HepG2 (cell line): ENCODE data around the gene IDNK. TPM values are rescaled to one million over a fixed set of nuclear protein-coding genes. Genes with fewer than 3 reads are reported as not detected.

ENCODE experiments used
- ATAC-seq: fragments of 200-7000 bp; cut with Tn5 transposase; 3 replicates; pipeline ENCODE4 v1.9.1; 2020; ENCODE audit warnings: mild to moderate bottlenecking, moderate library complexity
- BruUV-seq: library from RNA; stranded (reverse); fragments of 400-500 nt; replicated peaks from 2 replicates; lab custom pipeline; 2021; lab: Mats Ljungman, UMichigan
- CTCF ChIA-PET: fragments of 300-600 bp; formaldehyde crosslinking; extraction: SDS; loops from one replicate; lab custom pipeline; 2021; ENCODE audit warnings: low total read pairs, inconsistent platforms, low intra/inter-chr PET ratio; lab: Yijun Ruan, JAX
- POLR2A ChIA-PET: fragments of 350-600 bp; sonication (Branson Sonifier 250); formaldehyde crosslinking; loops from one replicate; lab custom pipeline; 2020; ENCODE audit warnings: antibody characterized with exemption, inconsistent platforms; lab: Yijun Ruan, JAX
- DNase-seq: peaks from one replicate; pipeline ENCODE4 v3.0.0-alpha.2; 2015; ENCODE audit warnings: low spot score
- FAIRE-seq: peaks from 3 replicates; lab custom pipeline; 2011; peaks lifted over from hg19 to GRCh38; lab: Jason Lieb, UNC
- H2AFZ ChIP-seq: one replicate; pipeline ENCODE4 v1.6.1; 2011; ENCODE audit warnings: low read length, inconsistent platforms
- H3K27ac ChIP-seq: fragments of 300-600 bp; 3 replicates; pipeline ENCODE4 v1.8.0; 2011; ENCODE audit warnings: mixed run types, mild to moderate bottlenecking, mixed read lengths, low read length, inconsistent platforms; ENCODE audit not compliant: insufficient read depth; ENCODE audit errors: extremely low read length
- H3K27me3 ChIP-seq, 2 experiments: fragments of 200-600 bp in 1 of 2; 2 replicates in 1 of 2; 3 replicates in 1 of 2; pipeline versions ENCODE4 v1.6.0 to v1.8.0; 2011; ENCODE audit warnings: low read length in 2 of 2, mild to moderate bottlenecking in 2 of 2, moderate library complexity in 2 of 2, inconsistent platforms in 1 of 2; ENCODE audit not compliant: insufficient read depth in 2 of 2, control insufficient read depth in 1 of 2
- H3K36me3 ChIP-seq, 2 experiments: fragments of 200-600 bp in 1 of 2; replicated peaks in 1 of 2; 2 replicates in 1 of 2; 3 replicates in 1 of 2; pipeline versions ENCODE4 v1.5.1 to v1.8.0; 2011; ENCODE audit warnings: low read length in 2 of 2, inconsistent platforms in 1 of 2; ENCODE audit not compliant: insufficient read depth in 2 of 2, control insufficient read depth in 1 of 2
- H3K4me1 ChIP-seq: 2 replicates; pipeline ENCODE4 v1.5.1; 2012; ENCODE audit warnings: low read length, inconsistent platforms; ENCODE audit not compliant: insufficient read depth
- H3K4me2 ChIP-seq: 2 replicates; pipeline ENCODE4 v1.6.0; 2011; ENCODE audit warnings: low read depth, low read length, inconsistent platforms
- H3K4me3 ChIP-seq, 3 experiments: fragments of 200-600 bp in 1 of 3; sonication (generic), shearing (Covaris generic) in 1 of 3; replicated peaks in 1 of 3; 2 replicates each; pipeline ENCODE4 v1.5.1; 2011 to 2016; ENCODE audit warnings: low read length in 3 of 3, inconsistent platforms in 2 of 3, low read depth in 2 of 3, mild to moderate bottlenecking in 2 of 3, control low read depth in 1 of 3, mixed read lengths in 1 of 3; ENCODE audit not compliant: insufficient read depth in 1 of 3
- H3K79me2 ChIP-seq: one replicate; pipeline ENCODE4 v1.6.1; 2011; ENCODE audit warnings: low read length, inconsistent platforms; ENCODE audit not compliant: insufficient read depth
- H3K9ac ChIP-seq: 2 replicates; pipeline ENCODE4 v1.6.0; 2011; ENCODE audit warnings: mild to moderate bottlenecking, low read depth, low read length, inconsistent platforms; ENCODE audit not compliant: insufficient read depth
- H3K9me3 ChIP-seq: 2 replicates; pipeline ENCODE4 v1.5.1; 2012; ENCODE audit warnings: mild to moderate bottlenecking, low read length
- H4K20me1 ChIP-seq: 2 replicates; pipeline ENCODE4 v1.6.0; 2011; ENCODE audit warnings: inconsistent platforms, mild to moderate bottlenecking, low read length, moderate library complexity; ENCODE audit not compliant: insufficient read depth
- ARNT ChIP-seq: fragments of 450-650 bp; IDR thresholded peaks from 2 replicates; pipeline ENCODE4 v1.6.1; 2017
- ASH2L ChIP-seq: fragments of 300-600, 200-600 bp; sonication (generic); IDR thresholded peaks from 2 replicates; pipeline ENCODE4 v1.7.0; 2017; ENCODE audit warnings: low read depth, mild to moderate bottlenecking, moderate library complexity, mixed read lengths, low read length; ENCODE audit not compliant: insufficient read length
- KAT8 ChIP-seq: IDR thresholded peaks from 2 replicates; pipeline ENCODE4 v1.6.1; 2016; ENCODE audit warnings: missing genetic modification reagents, missing compliant biosample characterization
- PAF1 ChIP-seq: IDR thresholded peaks from 2 replicates; pipeline ENCODE4 v1.6.1; 2016; ENCODE audit warnings: missing genetic modification reagents, missing compliant biosample characterization
- PRMT3 ChIP-seq: sonication (generic); formaldehyde crosslinking; IDR thresholded peaks from 2 replicates; pipeline ENCODE4 v1.8.1; 2022; ENCODE audit warnings: low read depth, mild to moderate bottlenecking, moderate library complexity, missing genetic modification reagents, borderline replicate concordance
- TP53 ChIP-seq: sonication (generic); formaldehyde crosslinking; conservative IDR thresholded peaks from 2 replicates; pipeline ENCODE4 v1.4.0; 2020; ENCODE audit warnings: missing genetic modification reagents
- ZNF225 ChIP-seq: sonication (generic); formaldehyde crosslinking; IDR thresholded peaks from 2 replicates; pipeline ENCODE4 v1.4.0; 2020; ENCODE audit warnings: mild to moderate bottlenecking, missing genetic modification reagents
- ZNF34 ChIP-seq: sonication (generic); formaldehyde crosslinking; IDR thresholded peaks from 2 replicates; pipeline ENCODE4 v1.4.0; 2020; ENCODE audit warnings: mild to moderate bottlenecking, missing genetic modification reagents, borderline replicate concordance
- WGBS: methylation state at CpG from one replicate; pipeline ENCODE4 v1.1.6; 2017; ENCODE audit warnings: low lambda C conversion rate; 5-methylcytosine and 5-hydroxymethylcytosine counted together
- in situ Hi-C: cut with HindIII; loops from 2 replicates; pipeline ENCODE4 v1.10.0; 2017; ENCODE audit warnings: low pct_unique_long_range_greater_than_20kb; ENCODE audit not compliant: extremely low pct_ligation_motif_present
- intact Hi-C: fragments of 100-400 bp; cut with micrococcal nuclease; formaldehyde crosslinking; loops from one replicate; pipeline ENCODE4 v1.10.0; 2022; ENCODE audit not compliant: unreplicated experiment
- polyA plus RNA-seq, 8 experiments: library from polyadenylated mRNA; depleted of rRNA in 3 of 8; stranded (reverse) in 7 of 8; unstranded in 1 of 8; fragments of >200 nt; fragmentation: Illumina TruSeq in 4 of 8; extraction: Trizol in 4 of 8; gene quantifications; 2 replicates each; pipeline versions ENCODE4 v1.2.1 to v1.2.3, GENCODE V29; 2011 to 2016; ENCODE audit warnings: low read depth in 4 of 8, missing spikeins in 1 of 8, mixed read lengths in 1 of 8; ENCODE audit not compliant: insufficient read depth in 1 of 8
- total RNA-seq, 5 experiments: library from RNA; depleted of rRNA; stranded (reverse); fragments of >200 nt; fragmentation: Illumina TruSeq; extraction: Trizol; gene quantifications; 2 replicates each; pipeline ENCODE4 v1.2.3, GENCODE V29; 2016; ENCODE audit warnings: low read depth in 1 of 5
- TF ChIP-seq, protein P1 (sequence below): IDR thresholded peaks from 2 replicates; pipeline ENCODE4 v1.6.1; 2016; ENCODE audit warnings: missing biosample characterization, missing genetic modification reagents, low read depth

Gene IDNK
- total and polyA plus RNA-seq, 2 of the 13 experiments (the other 11 are each of a cell fraction or from before 2014, with no cell fraction given), result 3.1 to 4.8 TPM

DNA sequence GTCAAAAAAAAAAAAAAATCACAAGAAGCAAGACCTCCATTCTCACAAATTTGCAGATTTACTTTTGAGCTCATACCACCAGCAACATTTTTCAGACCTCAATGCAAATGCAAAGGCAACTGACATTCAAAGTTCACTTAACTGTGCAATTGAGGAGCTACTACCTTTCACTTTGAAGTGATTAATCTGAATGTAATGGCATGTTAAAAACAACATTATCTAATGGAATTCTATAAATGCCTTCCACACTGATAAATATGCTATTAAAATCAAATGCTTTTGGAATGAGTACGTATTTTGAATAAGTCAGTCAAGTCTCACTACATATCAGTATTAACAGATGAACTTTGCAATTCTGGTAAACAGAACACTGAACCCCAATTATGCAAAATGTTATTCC, 52.5 kb downstream of the IDNK start (continued):
- TF ChIP-seq ZNF225 (CRISPR knock-in tag) (no peak), ZNF34 (CRISPR knock-in tag) (no peak), ARNT (no peak), TP53 (CRISPR knock-in tag) (no peak), ASH2L (no peak), PAF1 (CRISPR knock-in tag) (no peak), PRMT3 (CRISPR knock-in tag) (no peak)
- TF ChIP-seq, protein P1, sequence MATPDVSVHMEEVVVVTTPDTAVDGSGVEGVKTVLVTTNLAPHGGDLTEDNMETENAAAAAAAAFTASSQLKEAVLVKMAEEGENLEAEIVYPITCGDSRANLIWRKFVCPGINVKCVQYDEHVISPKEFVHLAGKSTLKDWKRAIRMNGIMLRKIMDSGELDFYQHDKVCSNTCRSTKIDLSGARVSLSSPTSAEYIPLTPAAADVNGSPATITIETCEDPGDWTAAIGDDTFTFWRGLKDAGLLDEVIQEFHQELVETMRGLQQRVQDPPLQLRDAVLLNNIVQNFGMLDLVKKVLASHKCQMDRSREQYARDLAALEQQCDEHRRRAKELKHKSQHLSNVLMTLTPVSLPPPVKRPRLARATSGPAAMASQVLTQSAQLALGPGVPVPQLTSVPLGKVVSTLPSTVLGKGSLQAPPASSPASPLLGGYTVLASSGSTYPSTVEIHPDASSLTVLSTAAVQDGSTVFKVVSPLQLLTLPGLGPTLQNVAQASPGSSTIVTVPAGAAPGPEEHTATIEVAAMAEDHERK (CRISPR knock-in tag), result no peak

DNA sequence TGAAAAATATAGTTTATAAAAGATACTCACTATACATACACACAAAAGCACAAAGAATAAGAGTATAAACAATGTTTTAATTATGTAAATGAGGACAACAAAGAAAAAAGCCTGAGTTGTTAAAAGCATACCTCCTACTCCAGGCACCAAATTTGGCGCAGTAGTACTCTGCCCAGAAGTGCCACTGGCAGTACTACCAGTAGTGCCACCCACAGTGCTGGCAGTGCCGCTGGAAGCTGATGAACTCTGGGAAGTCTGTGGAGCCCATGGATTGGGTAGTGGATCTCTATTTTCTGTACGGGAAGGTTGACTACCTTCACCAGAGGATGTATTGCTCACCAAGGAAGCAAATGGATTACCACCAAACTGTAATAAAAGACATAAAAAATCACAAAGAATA, 54.7 kb downstream of the IDNK start:
- H3K79me2 ChIP-seq, result peaks cover 51% of the 10 kb centered on the region
- H3K36me3 ChIP-seq, result peaks cover 20 to 80% of the 10 kb centered on the region in 2 experiments
- ATAC-seq, result no peak
- no TSS peak for BruUV-seq
- POLR2A ChIA-PET, result no interaction called here
- no peak for TF ChIP-seq KAT8 (CRISPR knock-in tag)
- TF ChIP-seq, all 625 proteins: peak for 0
- H3K9me3 ChIP-seq, result no peaks in the 10 kb centered on the region
- H3K9ac ChIP-seq, result no peak overlapping the region
- H3K4me2 ChIP-seq, result no peak overlapping the region
- H3K4me3 ChIP-seq, result no peak overlapping the region
- H4K20me1 ChIP-seq, result no peaks in the 10 kb centered on the region; the same call in 1 of the 2 replicates
- WGBS, result 98% methylated on average over 3 of the region's 3 CpGs
- DNase-seq, result no peak
- no peaks in the 10 kb centered on the region for H3K27me3 ChIP-seq
- H2AFZ ChIP-seq, result no peak overlapping the region
- intact Hi-C loops, result no loop called here
- no peak for FAIRE-seq
- no peak overlapping the region for H3K27ac ChIP-seq
- CTCF ChIA-PET, result no interaction called here
- in situ Hi-C loops, result no loop called here
- H3K4me1 ChIP-seq, result peaks cover 8% of the 10 kb centered on the region; the same call in 1 of the 2 replicates
